ENCODE measurements around the gene PUM2.
A peak's percentile ranks its signal among the peaks of the same experiment; 100 is the strongest.

The PUM2 gene

DNA sequence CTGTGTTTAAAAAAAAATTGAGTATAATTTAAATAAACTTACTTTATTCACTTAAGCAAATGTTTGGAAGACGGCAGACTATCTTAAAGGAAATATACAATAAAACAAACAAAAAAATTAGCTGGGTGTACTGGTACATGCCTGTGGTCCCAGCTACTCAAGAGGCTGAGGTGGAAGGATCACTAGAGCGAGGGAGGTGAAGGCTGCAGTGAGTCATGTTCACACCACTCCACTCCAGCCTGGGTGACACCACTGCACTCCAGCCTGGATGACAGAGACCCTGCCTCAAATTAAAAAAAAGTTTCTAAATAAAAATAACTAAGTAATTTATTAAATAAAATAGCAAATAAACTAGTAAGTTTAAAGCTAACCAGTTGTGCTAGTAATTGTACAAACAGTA, 7.5 kb downstream of the PUM2 start:
- H3K4me3 ChIP-seq (ENCODE audit: low read depth, low read length) = no peak overlapping the region
- DNase-seq (ENCODE audit: low read depth) = peak; percentile 45
- TF ChIP-seq, protein P1, sequence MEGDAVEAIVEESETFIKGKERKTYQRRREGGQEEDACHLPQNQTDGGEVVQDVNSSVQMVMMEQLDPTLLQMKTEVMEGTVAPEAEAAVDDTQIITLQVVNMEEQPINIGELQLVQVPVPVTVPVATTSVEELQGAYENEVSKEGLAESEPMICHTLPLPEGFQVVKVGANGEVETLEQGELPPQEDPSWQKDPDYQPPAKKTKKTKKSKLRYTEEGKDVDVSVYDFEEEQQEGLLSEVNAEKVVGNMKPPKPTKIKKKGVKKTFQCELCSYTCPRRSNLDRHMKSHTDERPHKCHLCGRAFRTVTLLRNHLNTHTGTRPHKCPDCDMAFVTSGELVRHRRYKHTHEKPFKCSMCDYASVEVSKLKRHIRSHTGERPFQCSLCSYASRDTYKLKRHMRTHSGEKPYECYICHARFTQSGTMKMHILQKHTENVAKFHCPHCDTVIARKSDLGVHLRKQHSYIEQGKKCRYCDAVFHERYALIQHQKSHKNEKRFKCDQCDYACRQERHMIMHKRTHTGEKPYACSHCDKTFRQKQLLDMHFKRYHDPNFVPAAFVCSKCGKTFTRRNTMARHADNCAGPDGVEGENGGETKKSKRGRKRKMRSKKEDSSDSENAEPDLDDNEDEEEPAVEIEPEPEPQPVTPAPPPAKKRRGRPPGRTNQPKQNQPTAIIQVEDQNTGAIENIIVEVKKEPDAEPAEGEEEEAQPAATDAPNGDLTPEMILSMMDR (conservative IDR thresholded peaks at IDR 0.05; ENCODE audit: low read depth, low read length) = no peak

DNA sequence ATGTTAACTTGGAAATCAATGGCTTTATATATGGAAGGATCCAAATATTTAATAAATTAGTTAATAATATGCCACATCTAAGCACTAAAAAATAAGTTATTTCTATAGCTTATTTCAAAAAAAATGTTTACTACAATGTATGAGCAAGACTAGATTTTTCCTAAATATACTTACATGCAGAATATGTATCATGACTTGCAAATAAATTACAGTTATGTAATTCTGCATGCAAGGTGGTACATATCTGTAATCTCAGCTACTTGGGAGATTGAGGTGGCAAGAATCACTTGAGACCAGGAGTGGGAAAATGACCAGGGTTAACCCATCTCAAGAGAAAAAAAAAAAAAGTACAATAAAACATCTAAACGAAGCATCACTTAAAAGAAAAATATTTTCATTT, 11.6 kb downstream of the PUM2 start:
- H3K4me3 ChIP-seq (ENCODE audit: low read depth, low read length) = no peak overlapping the region
- TF ChIP-seq, protein P1 (conservative IDR thresholded peaks at IDR 0.05; ENCODE audit: low read depth, low read length) = no peak
- no peak for DNase-seq (ENCODE audit: low read depth)

DNA sequence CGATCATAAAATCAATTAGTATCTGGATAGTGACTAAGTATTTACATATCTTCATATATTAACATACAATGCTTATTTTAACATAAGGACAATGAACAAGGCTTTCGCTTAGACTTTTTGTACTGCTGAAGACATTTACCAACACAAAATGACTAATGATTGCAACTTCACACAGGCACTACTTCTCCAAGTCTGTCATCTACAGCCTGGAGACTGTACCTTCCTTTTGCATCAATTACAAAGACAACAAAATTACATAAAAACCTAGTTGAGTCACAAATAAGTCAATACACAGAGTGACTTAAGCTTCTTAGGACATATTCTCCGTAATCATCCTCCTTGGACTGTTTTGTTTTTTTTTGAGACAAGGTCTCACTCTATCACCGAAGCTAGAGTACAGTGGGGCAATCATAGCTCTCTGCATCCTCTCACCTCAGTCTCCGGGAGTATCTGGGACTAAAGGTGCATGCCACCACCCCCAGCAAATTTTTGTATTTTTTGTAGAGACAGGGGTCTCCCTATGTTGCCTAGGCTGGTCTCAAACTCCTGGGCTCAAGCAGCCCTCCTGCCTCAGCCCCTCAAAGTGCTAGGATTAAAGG, 15.9 kb downstream of the PUM2 start:
- H3K4me3 ChIP-seq (ENCODE audit: low read depth, low read length) = no peak overlapping the region
- TF ChIP-seq, protein P1 (conservative IDR thresholded peaks at IDR 0.05; ENCODE audit: low read depth, low read length) = no peak
- DNase-seq (ENCODE audit: low read depth) = no peak

DNA sequence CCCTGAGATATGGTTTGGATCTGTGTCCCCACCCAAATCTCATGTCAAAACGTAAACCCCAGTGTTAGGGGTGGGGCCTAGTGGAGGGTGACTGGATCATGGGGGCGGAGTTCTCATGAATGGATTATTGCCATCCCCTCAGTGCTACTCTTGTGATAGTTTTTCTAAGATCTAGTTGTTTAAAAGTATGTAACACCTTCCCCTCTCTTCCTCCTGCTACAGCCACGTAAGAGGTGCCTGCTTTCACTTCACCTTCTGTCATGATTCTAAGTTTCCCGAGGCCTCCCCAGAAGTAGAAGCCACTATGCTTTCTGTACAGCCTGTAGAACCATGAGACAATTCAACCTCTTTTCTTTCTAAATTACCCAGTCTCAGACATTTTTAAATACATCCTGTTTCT, 16.9 kb downstream of the PUM2 start:
- TF ChIP-seq, protein P1 (conservative IDR thresholded peaks at IDR 0.05; ENCODE audit: low read depth, low read length) = no peak
- H3K4me3 ChIP-seq (ENCODE audit: low read depth, low read length) = no peak overlapping the region
- no peak for DNase-seq (ENCODE audit: low read depth)

DNA sequence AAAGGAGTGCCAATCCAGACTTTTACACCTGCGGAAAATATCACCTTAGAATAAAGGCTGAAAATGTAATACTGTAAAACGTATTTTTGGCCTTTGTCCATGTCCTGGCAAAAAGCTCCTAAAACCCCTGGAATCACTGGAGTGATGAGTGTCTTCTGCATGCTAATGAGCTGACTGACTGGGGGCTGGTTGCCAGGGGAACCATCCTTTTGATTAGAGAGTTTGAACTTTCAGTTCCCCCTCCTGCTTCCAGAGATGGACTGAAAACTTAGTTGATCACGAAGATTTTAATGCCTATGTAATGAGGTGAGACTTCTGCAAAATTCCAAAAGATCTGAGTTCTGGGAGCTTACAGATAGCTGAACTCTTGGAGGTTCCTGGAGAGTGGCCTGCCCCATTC, 20.5 kb downstream of the PUM2 start:
- DNase-seq (ENCODE audit: low read depth) = no peak
- TF ChIP-seq, protein P1 (conservative IDR thresholded peaks at IDR 0.05; ENCODE audit: low read depth, low read length) = no peak
- H3K4me3 ChIP-seq (ENCODE audit: low read depth, low read length) = no peak overlapping the region

DNA sequence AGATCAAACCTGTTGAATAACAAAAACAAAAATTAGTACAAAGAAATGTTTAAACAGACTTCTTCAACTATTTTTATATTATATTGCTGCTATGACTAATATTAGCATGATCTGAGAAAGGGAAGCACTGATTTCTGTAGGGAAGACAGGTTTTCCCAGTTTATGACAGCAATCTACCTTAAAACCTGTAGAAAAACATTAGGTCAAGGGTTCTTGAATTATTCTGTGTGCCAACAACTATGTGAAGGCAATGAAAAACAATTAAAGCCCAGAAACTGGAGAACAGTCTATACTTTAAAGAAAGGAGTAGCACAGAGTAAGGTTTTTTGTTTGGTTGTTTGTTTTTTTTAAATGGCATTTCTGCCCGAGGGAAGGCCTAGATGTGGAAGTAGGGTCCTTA, 23.3 kb downstream of the PUM2 start:
- no peak for DNase-seq (ENCODE audit: low read depth)
- no peak overlapping the region for H3K4me3 ChIP-seq (ENCODE audit: low read depth, low read length)
- TF ChIP-seq, protein P1 (conservative IDR thresholded peaks at IDR 0.05; ENCODE audit: low read depth, low read length) = no peak

DNA sequence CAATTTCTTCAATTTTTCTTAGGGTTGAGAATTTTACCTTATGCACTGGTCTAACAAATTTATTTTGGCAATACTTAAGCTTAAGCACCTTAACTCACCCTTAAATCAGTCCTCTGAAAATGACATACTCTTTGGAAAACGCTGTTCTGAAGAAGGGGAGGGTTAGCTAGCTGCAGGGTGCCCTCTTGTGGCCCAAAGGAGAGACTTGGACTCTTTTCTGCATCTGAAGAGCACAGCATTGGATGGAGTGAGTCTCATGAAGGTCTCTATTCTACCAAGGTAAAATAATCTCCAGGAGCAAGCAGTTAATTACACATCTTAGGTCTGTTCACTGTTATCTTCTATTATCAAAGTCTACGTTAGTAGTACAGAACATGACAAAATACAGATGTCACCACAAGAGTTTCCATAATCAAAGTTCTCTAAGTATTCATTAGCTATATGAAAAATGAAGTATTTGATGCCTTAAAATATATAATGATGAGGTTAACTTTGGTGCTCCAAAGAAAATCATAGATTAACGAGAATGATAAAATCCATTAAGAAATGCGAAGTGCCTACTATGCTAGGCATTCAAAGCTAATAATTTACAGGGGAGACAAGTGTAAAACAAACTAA, 24.4 kb downstream of the PUM2 start:
- TF ChIP-seq, protein P1 (conservative IDR thresholded peaks at IDR 0.05; ENCODE audit: low read depth, low read length) = peak; percentile 97
- H3K4me3 ChIP-seq (ENCODE audit: low read depth, low read length) = no peak overlapping the region
- peak; percentile 83 for DNase-seq (ENCODE audit: low read depth)

Data from choroid plexus epithelial cell (primary cell).